Panc1 (cell line): Measurements from ENCODE around the gene RUSF1. TPM values are rescaled to one million over a fixed set of nuclear protein-coding genes. Genes with fewer than 3 reads are reported as not detected.

ENCODE experiments used
- ATAC-seq: fragments of 200-7000 bp; cut with Tn5 transposase; 2 replicates; pipeline ENCODE4 v1.9.1; 2020; ENCODE audit warnings: mild to moderate bottlenecking, moderate library complexity
- BruUV-seq: library from RNA; stranded (reverse); fragments of 400-500 nt; replicated peaks from 2 replicates; lab custom pipeline; 2021; lab: Mats Ljungman, UMichigan
- CTCF ChIA-PET: fragments of 300-600 bp; sonication (Branson Sonifier 250); formaldehyde crosslinking; loops from one replicate; lab custom pipeline; 2022; ENCODE audit warnings: antibody characterized with exemption; lab: Charles Lee
- POLR2A ChIA-PET: fragments of 300-600 bp; sonication (Branson Sonifier 250); formaldehyde crosslinking; loops from one replicate; lab custom pipeline; 2022; ENCODE audit warnings: antibody characterized with exemption; lab: Charles Lee
- DNase-seq: peaks from one replicate; pipeline ENCODE4 v3.0.0-alpha.2; 2010; ENCODE audit warnings: low read depth, low spot score
- H3K27ac ChIP-seq: 2 replicates; pipeline ENCODE4 v1.5.1; 2011; ENCODE audit warnings: mild to moderate bottlenecking, low read length, inconsistent platforms
- H3K27me3 ChIP-seq: fragments of 200-500 bp; sonication (Bioruptor generic); 2 replicates; pipeline ENCODE4 v1.6.0; 2014; ENCODE audit warnings: low read length, inconsistent platforms; ENCODE audit not compliant: control insufficient read depth, insufficient read depth
- H3K36me3 ChIP-seq: fragments of 200-500 bp; sonication (Bioruptor generic); 2 replicates; pipeline ENCODE4 v1.5.1; 2014; ENCODE audit warnings: inconsistent platforms, mild to moderate bottlenecking, low read length, moderate library complexity; ENCODE audit not compliant: control insufficient read depth, insufficient read depth
- H3K4me1 ChIP-seq: 2 replicates; pipeline ENCODE4 v1.5.1; 2011; ENCODE audit warnings: inconsistent platforms, mild to moderate bottlenecking, low read length, moderate library complexity; ENCODE audit not compliant: control insufficient read depth, insufficient read depth
- H3K4me3 ChIP-seq, 2 experiments: 2 replicates each; pipeline ENCODE4 v1.5.1; 2011 to 2012; ENCODE audit warnings: low read depth in 2 of 2, low read length in 2 of 2, mild to moderate bottlenecking in 2 of 2, inconsistent platforms in 1 of 2, moderate library complexity in 1 of 2
- H3K9me3 ChIP-seq: fragments of 200-500 bp; sonication (Bioruptor generic); 2 replicates; pipeline ENCODE4 v1.5.1; 2014; ENCODE audit warnings: low read depth, mild to moderate bottlenecking, inconsistent platforms, low read length, moderate library complexity; ENCODE audit not compliant: control insufficient read depth, insufficient read depth
- CTCF ChIP-seq: fragments of 450-650 bp; IDR thresholded peaks from 2 replicates; pipeline ENCODE4 v1.5.1; 2017; ENCODE audit warnings: mild to moderate bottlenecking
- POLR2AphosphoS5 ChIP-seq: IDR thresholded peaks from 2 replicates; pipeline ENCODE4 v1.6.1; 2012; ENCODE audit warnings: mild to moderate bottlenecking, low read depth, low read length, moderate library complexity
- REST ChIP-seq, 2 experiments: IDR thresholded peaks; 2 replicates each; pipeline ENCODE4 v1.6.1; 2011 to 2012; ENCODE audit warnings: low read depth in 2 of 2, control low read depth in 1 of 2, low read length in 1 of 2, mild to moderate bottlenecking in 1 of 2, moderate library complexity in 1 of 2; ENCODE audit not compliant: insufficient read depth in 1 of 2
- SIN3A ChIP-seq: IDR thresholded peaks from 2 replicates; pipeline ENCODE4 v1.6.1; 2012; ENCODE audit warnings: low read depth, mild to moderate bottlenecking, low read length, moderate library complexity, borderline replicate concordance; ENCODE audit not compliant: insufficient read depth
- TCF7L2 ChIP-seq: IDR thresholded peaks from 2 replicates; pipeline ENCODE4 v1.6.1; 2011; ENCODE audit warnings: mild to moderate bottlenecking, low read depth, low read length, inconsistent platforms
- in situ Hi-C: cut with HindIII; loops from 2 replicates; pipeline ENCODE4 v1.10.0; 2016; ENCODE audit warnings: low sequenced_read_pairs, low pct_unique_long_range_greater_than_20kb
- intact Hi-C: fragments of 100-400 bp; cut with micrococcal nuclease; formaldehyde crosslinking; loops from one replicate; pipeline ENCODE4 v1.10.0; 2022; ENCODE audit not compliant: unreplicated experiment
- total RNA-seq: library from RNA; stranded (reverse); gene quantifications from one replicate; pipeline ENCODE4 v1.2.1, GENCODE V29; 2021; ENCODE audit not compliant: unreplicated experiment

Gene RUSF1
- total RNA-seq, 1 experiment from 2014 or later: 47.4 TPM

- TF ChIP-seq SIN3A: no peak
- no peak for TF ChIP-seq REST (IDR thresholded peaks at IDR 0.05; ENCODE audit: insufficient read depth in 1 of 2, low read depth in 2 of 2, low read length in 1 of 2)
- no peak for TF ChIP-seq CTCF
- TF ChIP-seq POLR2AphosphoS5: no peak
- in situ Hi-C loops (no loop called here), intact Hi-C loops (no loop called here)
- ATAC-seq (no peak), DNase-seq (no peak)
- Histone ChIP-seq H3K4me1 (0 out of 2 replicates have a peak, but pooled peaks cover under 1% of the 10 kb centered on the region), H3K9me3 (no peaks in the 10 kb centered on the region), H3K27me3 (no peaks in the 10 kb centered on the region), H3K4me3 (no peak overlapping the region), H3K27ac (no peak overlapping the region), H3K36me3 (no peaks in the 10 kb centered on the region)
- POLR2A ChIA-PET: no interaction called here
- CTCF ChIA-PET: no interaction called here
- no TSS peak for BruUV-seq
Observed at GRCh38 chr16:31466381-31466841, 41.8 kb downstream of the RUSF1 start.

GRCh38 chr16:31465788-31466370 is 42.3 kb downstream of the RUSF1 start:
- H3K36me3 ChIP-seq: no peaks in the 10 kb centered on the region
- no TSS peak for BruUV-seq
- H3K4me3 ChIP-seq: no peak overlapping the region
- ATAC-seq: no peak
- intact Hi-C loops: no loop called here
- ChIA-PET CTCF (no interaction called here), POLR2A (no interaction called here)
- no peak for TF ChIP-seq SIN3A
- no peak for TF ChIP-seq CTCF
- TF ChIP-seq POLR2AphosphoS5: no peak
- TF ChIP-seq TCF7L2: no peak
- TF ChIP-seq REST (IDR thresholded peaks at IDR 0.05; ENCODE audit: insufficient read depth in 1 of 2, low read depth in 2 of 2, low read length in 1 of 2): no peak
- H3K4me1 ChIP-seq: peaks cover under 1% of the 10 kb centered on the region; the same call in 1 of the 2 replicates
- DNase-seq: no peak
- H3K27ac ChIP-seq: no peak overlapping the region
- no peaks in the 10 kb centered on the region for H3K9me3 ChIP-seq
- in situ Hi-C loops: no loop called here
- no peaks in the 10 kb centered on the region for H3K27me3 ChIP-seq
